Activated T-cell treated with anti-CD3 and anti-CD28 coated beads, Interleukin-2, amount 50 U/mL, for 48 hours (primary cell): ENCODE measurements around the gene HSD17B12.

ENCODE experiments used
- DNase-seq, 2 experiments: peaks; one replicate each; pipeline ENCODE4 v3.0.0-alpha.2; 2020

The HSD17B12 gene

GRCh38 chr11:43879789-43880639 lies 199.5 kb downstream of the HSD17B12 start:
- DNase-seq: no peak

DNA sequence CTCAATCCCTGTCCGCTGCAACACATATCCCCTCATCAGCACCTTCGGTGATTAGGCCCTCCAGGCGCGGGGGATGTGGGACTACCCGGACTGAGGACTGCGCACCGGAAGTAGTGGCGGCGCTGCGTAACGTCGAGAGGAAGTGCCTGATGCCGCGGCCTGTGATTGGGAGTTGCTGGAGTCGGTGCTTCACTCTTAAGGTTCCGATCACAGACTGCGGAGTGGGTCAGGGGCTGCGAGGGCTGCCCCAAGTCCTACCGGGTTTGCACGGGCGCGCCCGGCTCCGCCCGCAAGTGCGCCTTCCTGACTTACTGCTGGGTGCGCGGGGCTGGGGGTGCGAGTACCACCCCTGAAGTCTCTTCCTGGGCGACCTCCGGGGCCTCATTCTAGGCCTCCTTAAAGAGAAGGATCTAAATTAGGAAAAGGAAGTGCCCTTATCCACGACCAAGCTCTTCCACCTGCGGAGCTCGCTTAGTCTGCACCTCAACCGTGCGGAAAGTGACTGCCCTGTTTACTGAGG lies 200.2 kb downstream of the HSD17B12 start, which contains the start of gene ALKBH3:
TSS of gene ALKBH3 (plus strand) at position 192 of the 520 bp plus-strand sequence. CDS start 1,822 bp downstream, outside the sequence.
- peak; percentile 95 to 97 for DNase-seq

- no peak for DNase-seq
These were observed 212.3 kb downstream of the HSD17B12 start for GRCh38 chr11:43892851-43893250.

DNA sequence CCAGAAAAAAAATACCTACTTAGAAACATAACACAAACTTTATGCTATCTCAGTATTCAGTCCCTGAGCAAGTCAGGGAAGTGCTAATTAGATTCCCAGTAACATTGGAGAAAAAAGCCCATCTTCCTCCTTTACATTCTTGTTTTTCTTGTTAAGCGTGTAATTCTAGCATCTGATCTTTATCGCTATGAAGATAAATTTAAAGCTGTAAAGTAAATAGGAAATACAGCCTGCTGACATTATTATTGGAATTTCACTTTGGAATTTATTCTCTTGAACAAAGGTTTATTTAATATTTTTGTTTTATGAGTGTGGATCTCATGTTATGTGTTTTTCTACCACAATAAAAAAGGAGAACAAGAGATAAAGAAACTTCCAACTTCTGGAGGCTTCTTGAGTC lies 214.0 kb downstream of the HSD17B12 start:
- no peak for DNase-seq

- DNase-seq: no peak
These were observed 215.1 kb downstream of the HSD17B12 start for GRCh38 chr11:43895601-43896000.

DNA sequence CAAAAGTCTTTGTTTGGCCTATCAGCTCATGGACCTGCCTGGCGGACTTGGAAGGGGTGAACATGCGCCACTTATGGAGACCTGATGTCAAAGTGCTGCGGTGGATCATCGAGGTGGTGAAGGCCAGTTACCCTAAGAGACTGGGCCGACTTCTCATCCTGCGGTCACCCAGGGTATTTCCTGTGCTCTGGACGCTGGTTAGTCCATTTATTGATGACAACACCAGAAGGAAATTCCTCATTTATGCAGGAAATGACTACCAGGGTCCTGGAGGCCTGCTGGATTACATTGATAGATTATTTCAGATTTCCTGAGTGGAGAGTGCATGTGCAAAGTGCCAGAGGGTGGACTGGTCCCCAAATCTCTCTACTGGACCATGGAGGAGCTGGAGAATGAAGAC lies 218.0 kb downstream of the HSD17B12 start:
- DNase-seq: no peak

DNA sequence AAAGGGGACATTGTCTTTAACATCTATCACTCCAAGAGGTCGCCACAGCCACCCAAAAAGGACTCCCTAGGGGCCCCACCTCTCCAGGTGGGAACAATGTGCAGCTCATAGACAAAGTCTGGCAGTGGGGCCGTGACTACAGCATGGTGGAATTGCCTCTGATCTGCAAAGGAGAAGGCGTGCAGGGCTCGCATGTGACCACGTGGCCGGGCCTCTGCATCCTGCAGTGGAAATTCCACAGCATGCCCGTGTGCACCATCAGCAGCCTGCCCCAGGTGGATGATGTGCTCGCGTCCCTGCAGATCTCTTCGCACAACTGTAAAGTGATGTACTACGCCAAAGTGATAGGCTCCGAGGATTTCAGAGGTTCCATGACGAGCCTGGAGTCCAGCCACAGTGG lies 218.6 kb downstream of the HSD17B12 start:
- DNase-seq: no peak

DNA sequence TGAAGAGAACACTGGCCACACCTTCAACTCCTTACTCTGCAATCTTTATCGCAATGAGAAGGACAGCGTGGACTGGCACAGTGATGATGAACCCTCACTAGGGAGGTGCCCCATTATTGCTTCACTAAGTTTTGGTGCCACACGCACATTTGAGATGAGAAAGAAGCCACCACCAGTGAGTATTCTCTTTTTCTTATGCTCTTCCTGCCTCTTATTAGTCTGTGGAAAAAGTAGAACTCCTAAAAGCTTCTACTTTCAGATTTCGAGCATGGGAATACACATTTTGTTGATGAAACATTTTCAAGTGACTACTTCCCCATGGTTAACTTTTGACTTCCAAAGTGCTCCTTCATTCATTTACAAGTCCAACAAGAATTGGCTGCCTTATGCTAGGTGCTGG lies 221.0 kb downstream of the HSD17B12 start:
- no peak for DNase-seq

DNA sequence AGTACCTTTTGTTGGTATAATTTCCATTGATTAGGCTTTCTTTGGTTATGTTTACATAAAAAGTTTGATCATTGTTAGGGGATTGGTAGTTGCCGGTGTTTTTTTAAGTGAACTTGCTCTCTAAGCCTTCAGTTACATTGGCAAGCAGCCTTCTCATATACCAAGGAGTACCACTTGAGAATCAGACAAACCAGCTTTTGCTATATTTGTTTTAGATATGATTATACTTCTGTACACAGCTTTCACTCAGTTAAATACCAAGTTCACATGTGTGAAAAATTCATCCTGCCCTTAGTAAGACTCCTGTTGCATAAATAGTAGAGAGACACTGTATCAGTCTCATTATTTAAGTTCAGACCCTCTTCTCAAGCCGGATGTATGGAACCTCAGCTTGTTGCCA lies 222.5 kb downstream of the HSD17B12 start:
- DNase-seq: no peak

GRCh38 chr11:43903969-43904368 lies 223.4 kb downstream of the HSD17B12 start:
- DNase-seq: no peak

DNA sequence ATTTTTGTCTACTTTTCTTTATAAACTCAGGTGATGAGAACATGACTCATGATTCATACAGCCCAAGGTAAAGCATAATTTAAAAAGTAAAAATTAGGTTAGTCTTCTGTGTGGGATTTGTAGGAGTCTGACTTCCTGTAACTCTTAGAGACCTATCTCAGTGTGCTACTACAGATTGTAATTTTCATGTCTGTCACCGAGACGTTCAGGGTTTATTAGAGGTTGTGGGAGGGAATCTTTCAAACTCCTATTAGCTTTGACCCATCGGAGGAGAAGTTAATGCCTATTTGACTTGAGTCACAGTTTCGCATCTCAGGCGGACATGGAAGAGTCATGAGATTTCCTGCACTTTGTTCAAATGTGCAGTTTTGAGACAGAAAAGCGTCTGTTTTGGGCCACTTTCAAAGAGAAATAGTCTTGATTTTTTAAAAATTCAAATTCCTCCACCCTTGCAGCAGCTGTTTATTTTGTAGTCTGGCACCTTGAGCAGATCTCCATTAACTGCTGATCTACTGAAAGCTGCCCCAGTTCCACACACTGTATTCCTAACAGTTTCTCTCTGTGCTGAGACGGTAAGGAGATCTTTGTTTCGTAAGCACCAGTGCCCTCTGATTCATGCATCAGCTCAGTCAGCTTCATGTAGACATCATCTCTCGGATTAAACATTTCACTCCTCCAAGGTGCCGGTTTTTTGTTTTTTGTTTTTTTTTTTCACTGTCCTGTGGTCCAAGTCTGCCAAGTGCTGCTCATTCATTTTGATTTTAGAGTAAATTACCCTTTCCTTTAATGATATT lies 224.4 kb downstream of the HSD17B12 start:
- no peak for DNase-seq

DNA sequence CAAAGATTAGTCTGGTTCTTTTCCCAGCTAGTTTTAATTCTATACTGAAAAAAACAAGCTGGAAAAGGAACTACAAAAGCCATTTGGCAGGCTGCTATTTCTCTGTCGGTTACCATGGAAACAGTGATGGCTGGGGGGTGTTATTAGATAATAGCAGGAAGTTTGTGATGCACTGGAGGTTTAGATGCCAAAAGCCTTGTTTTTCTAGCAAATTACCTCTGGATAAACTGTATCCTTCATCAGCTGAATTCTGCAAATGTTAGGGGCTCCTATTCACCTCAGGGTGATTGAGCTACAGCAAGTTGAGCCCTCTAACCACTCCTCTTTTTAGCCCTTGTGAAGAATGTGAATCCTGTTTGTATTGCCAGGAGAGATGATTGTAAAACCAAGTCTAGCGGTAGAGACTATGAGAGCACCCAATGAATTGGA lies 225.3 kb downstream of the HSD17B12 start:
- DNase-seq: no peak
